NCI-H2196 treated with DMSO at 0.1 percent for 48 hours (cell line): ENCODE measurements around the gene ACTR8.

ENCODE experiments used
- DNase-seq: peaks from one replicate; lab custom pipeline; 2025; ENCODE audit not compliant: unreplicated experiment; lab: John Stamatoyannopoulos, UW

The ACTR8 gene

DNA sequence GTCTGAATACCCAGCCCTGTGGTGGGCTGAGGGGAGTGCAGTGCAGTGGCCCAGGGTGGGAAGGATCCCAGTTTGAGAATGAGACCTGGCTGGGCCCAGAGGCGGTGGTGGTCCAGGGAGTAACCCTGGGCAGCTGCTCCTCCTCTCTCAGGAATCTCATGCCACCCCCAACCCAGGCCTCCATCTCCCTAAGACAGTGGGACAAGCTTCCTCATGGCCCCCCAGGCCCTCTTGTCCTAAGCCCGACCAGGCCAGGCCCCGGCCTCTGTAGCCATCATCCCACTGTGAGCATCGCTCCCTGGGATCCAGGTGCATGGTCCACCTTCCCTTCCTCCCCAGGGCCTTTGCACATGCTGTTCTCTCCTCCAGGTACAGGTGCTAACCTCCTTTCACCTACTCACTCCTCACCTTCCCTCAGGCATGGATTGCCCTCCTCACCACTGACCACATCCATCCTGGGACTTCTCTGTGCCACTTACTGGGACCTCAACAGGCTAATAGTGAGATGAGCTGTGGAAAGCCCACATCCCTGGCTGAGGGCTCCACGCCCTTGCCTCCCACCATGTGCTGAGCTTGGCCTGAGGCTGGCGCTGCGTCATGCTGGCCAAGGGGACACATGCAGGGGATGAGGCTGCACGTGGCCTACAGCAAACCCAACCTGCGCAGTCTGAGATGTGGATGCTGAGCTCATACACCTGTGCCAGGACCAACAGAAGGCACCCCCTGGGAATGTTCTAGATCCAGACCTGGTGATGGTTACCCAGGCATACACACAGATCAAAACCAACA lies 45.7 kb downstream of the ACTR8 start:
- no peak for DNase-seq

DNA sequence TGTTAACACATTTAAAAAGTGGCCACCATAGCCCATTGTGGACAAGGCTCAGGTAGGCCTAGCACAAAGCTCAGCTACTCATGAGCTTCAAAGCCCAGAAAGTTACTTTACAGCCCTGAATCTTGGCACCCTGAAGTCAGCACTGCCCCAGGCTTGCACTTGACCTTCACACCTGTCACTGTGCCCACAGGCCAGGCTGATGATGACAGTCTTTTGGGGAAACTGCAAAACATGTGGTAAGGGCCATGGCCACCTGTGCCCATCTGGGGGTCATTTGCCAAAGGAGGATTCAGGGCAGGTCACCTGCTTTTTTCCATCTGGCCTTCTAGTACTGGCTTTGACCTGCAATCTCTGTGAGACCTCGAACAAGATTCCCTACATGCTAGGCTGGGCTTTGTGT lies 46.7 kb downstream of the ACTR8 start:
- DNase-seq: no peak

DNA sequence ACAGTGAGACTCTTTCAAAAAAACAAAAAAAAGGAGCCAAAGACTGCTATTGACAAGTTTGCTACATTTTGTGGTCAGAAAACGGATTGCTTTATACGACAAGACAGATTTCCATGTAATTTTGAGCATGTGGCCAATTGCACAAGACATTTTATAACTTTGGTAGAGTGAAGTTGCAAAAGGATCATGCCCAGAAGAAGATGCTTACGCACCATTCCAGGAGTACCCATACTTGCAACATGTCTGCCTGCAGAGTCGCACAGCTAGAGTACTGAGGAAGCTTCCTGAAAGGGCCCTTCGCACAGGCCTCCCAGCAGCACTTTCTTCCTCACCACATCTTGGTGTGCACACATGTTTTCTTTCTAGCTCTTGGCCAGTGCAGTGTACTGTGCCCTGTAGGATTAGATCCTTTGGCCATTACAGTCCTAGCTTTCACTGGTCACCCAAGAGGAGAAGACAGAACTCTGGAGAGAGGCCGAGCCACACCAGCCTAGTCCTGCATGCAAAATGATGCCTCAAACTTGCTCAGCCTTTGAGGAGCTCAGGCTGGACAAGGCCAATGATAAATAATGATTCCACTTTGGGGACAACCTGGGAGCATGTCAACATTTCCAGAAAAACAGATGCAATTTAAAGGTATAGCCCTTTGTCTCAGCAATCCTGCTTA lies 47.4 kb downstream of the ACTR8 start:
- no peak for DNase-seq

DNA sequence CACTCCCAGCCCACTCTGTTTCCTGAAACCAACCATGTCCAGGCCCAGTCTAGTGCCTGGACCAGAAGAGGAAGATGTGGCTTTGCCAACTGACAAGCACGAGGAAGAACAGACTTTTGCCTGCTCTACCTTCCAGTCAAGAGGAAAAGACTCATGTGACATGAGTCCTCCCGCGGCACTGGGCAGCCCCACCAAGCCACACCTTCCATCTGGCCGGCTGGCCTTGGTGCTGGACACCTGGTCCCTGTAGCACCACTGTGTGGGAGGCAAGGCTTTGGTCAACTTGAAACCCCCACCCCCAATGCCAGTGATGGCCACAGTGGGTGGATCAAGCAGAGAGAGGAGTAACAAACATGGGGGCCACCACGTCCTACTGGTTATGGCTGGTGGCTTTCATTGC lies 48.3 kb downstream of the ACTR8 start:
- DNase-seq: no peak

DNA sequence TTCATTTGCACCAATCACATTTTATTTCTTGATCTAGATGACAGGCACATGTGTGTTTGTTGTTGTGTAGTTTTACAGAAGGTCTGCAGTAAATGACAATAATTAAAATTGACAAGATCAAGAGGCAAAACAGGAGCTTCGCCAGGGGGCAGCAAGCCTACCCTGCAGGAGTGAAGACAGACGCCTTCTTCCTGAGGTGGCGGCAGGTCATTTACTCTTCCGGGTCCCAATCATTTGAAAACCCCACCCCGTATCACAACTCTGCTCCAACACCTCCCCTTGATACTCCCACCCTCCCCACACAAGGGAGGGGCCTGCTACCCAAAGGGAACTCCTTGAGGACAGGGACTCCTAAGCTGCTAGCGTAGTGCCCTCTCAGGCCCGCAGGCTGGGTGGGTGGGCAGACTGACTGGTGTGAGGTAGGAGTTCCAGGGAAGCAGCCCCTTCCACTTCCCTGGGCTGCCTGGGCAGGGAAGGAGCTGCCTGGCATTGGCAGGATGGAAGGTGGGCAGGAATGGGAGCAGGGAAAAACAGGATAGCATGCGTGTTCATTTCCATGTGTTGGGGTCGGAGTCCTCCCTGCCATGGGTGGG lies 48.8 kb downstream of the ACTR8 start:
- no peak for DNase-seq

GRCh38 chr3:53830944-53831343 lies 51.0 kb downstream of the ACTR8 start:
- no peak for DNase-seq

GRCh38 chr3:53829605-53830004 lies 52.3 kb downstream of the ACTR8 start:
- no peak for DNase-seq

GRCh38 chr3:53828581-53828980 lies 53.4 kb downstream of the ACTR8 start:
- DNase-seq: no peak

DNA sequence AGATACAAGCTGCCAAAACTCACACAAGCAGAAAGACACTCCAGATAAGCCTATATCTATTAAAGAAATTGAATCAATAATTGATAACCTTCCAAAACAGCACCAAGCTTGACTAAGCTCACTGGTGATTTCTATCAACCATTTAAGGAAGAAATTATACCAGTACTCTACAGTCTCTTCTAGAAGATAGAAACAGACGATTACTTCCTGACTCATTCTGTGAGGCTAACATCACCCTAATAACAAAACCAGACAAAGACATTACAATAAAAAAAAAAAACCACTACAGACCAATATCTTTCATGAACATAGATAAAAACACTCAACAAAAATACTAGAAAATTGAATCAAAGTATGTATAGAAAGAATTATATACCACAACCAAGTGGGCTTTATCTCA lies 55.9 kb downstream of the ACTR8 start:
- DNase-seq: no peak

- DNase-seq: no peak
Measured at GRCh38 chr3:53824795-53825194, 57.2 kb downstream of the ACTR8 start.

DNA sequence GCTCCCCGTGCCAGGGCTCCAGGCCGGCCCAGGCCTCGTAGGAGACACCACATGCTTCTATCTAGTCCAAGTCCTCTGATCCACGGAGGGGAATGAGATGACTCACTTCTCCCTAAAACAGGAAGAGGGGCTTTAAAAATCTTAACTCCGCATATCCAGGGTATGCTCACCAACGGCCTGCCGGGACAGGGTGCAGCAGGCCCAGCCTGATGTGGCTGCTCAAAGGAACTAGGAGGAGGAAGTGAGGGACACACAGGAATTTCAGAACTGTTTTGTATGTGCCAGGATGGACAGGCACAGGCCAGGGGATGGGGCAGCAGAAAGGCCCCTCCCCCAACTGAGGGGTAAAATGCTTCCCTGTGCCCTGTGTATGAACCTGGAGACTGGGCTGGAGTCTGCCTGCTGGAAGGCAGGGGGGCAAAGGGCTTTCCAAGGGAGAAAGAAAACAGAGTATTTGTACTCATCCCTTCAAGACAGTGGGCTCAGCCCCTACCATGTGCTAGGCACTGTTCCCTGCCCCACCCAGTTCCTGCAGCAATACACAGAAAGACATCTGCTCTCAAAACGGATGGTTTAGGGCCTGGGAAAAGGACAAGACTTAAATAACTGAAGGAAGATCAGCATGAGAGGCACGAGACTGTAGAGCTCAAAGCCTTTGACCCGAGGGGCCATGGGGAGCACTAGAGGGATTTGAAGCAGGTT lies 57.8 kb downstream of the ACTR8 start:
- DNase-seq: no peak

GRCh38 chr3:53823026-53823955 lies 58.7 kb downstream of the ACTR8 start:
- no peak for DNase-seq

DNA sequence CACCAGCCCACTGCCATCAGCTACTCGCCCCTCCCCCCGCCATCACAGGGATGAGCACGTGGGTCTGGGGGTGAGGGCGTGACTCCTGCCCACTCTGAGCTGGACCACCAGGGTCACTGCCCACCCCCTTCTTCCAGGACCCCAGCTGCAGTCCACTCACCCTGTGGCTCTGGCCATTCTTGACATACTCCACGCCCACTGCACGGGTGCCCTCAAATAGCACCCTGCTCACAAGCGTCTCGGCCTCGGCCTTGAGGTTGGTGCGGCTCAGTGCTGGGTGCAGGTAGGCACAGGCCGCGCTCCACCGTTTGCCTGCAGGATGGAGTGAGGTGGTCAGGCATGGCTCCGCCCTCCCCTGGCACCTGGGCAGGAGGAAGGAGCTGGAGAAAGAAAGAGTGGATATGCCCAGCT lies 59.6 kb downstream of the ACTR8 start:
- no peak for DNase-seq

GRCh38 chr3:53821631-53822121 lies 60.3 kb downstream of the ACTR8 start:
- no peak for DNase-seq

- DNase-seq: no peak
Measured at GRCh38 chr3:53820756-53821580, 61.0 kb downstream of the ACTR8 start.

- no peak for DNase-seq
Measured at GRCh38 chr3:53820084-53820483, 61.9 kb downstream of the ACTR8 start.

GRCh38 chr3:53819163-53819868 lies 62.6 kb downstream of the ACTR8 start:
- no peak for DNase-seq

- no peak for DNase-seq
Measured at GRCh38 chr3:53818221-53819162, 63.5 kb downstream of the ACTR8 start.
